GM19328 (cell line): Measurements from ENCODE around the gene SNRPD2.

Experiments
- ATAC-seq: cut with Tn5 transposase; IDR thresholded peaks from one replicate; pipeline ENCODE4 v1.9.1; 2021; ENCODE audit warnings: mild to moderate bottlenecking, moderate library complexity; ENCODE audit not compliant: unreplicated experiment

SNRPD2 gene

DNA sequence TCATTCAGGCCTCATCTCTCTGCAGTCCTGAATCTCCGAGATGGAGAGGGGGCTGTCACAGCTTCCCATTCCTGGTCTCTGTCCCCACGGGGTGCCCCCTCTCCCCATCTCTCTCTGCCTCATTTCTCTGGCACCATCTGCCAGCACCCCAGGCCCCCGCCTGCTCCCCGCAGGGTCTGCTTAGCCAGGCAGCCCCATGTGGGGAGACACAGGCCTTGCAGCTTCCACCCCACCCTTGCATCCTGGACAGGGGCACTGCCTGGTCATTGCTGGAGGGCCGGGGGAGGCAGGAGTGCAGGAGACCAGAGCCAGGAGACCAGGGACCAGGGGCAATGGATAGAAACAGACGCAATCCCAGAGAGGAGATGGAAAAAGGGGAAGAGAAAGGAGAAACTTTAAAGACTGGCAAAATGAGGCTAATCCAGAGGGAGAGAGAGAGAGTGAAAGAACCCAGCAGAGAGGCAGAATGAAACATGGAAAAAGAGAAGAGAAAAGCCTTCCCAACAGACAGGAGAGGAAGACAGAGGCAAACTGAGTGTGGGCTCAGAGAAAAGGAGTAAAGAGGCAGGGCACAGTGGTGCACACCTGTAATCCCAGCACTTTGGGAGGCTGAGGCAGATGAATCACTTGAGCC is 32.5 kb downstream of the SNRPD2 start:
- no peak for ATAC-seq

DNA sequence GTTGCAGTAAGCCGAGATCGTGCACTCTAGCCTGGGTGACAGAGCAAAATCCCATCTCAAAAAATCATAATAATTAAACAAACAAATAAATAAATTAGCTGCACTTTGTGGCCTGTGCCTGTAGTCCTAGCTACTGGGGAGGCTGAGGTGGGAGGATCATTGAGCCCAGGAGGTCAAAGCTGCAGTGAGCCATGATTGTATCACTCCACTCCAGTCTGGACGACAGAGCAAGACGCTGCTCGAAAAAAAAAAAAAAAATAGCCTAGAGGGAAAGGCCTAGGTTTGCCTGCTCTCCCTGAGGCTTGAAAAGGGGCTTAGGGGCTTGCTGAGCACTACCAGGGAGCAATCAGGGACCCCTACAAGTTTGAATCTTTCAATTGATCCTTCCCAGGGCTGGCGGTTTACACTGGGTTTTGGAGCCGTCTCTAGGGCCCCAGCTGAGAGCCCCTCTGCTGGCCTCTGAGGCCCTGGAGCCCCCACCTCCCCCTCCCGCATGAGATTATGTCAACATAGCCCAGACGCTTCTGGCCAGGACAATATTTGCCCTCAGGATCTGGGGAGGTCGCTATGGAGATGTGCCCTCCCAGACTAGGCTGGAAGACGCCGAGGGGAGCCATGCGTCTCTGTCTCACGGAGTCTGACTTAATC is 34.1 kb downstream of the SNRPD2 start:
- ATAC-seq = no peak

DNA sequence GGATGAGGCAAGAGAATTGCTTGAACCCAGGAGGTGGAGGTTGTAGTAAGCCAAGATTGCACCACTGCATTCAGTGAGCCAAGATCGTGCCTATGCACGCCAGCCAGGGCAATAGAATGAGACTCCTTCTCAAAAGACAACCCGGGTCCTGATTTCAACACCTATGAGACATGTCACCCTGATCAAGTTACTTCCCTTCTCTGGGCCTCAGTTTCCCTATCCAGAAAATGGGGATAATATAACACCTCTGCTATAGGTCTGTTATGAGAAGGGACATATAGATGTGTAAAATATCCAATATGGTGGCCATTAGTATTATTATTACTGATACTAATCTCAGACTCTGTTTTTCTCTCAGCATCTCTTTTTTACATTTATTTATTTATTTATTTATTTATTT is 36.7 kb downstream of the SNRPD2 start:
- ATAC-seq = no peak

DNA sequence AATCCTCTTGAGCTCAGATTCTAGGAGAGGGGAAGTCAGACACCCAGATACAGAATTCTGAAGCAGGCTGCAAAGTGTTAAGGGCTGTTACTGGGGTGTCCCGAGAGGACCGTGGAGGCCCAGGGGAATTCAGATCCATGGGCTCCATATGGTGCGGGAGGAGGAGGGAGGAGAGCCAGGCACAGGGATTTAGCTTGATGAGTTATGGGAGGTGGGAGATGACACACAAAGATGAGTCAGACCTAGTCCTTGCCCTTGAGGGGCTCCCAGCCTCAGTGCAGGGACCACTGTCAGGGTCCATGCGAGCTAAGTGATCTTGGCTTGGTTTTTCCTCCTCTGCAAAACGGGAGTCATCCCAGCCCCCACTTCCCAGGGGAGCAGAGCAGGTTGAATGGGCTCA is 38.1 kb downstream of the SNRPD2 start:
- no peak for ATAC-seq

DNA sequence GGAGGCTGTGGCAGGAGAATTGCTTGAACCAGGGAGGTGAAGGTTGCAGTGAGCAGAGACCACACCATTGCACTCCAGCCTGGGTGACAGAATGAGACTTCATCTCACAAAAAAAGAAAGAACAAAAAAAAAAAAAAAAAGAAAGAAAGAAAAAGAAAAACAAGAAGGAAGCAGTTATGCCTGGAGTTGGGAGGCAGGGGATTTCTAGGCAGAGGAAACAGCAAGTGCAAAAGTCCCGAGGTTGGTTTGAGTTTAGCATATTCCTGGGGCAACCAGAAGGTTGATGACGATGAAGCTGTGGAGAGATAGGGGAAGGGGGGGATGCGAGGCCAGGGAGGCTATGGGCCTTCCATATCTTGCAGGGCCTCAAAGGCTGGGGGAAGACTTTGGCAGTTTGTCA is 41.0 kb downstream of the SNRPD2 start:
- no peak for ATAC-seq

DNA sequence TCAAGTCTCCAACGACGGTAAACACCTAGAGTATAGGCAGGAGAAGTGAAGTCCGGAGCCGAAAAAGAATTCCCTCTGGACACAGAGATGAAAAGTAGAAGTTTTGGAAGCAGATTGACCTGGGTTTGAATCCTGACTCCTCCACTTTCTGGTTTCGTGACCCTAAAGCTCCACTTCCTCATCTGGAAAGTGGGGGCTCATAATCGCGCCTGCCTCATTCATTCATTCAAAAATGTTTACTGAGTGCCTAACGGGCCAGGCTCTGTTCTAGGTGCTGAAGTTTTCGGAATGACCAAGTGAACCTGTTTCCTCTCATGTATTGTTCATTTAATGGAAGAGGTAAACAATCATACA is 45.4 kb downstream of the SNRPD2 start:
- no peak for ATAC-seq

DNA sequence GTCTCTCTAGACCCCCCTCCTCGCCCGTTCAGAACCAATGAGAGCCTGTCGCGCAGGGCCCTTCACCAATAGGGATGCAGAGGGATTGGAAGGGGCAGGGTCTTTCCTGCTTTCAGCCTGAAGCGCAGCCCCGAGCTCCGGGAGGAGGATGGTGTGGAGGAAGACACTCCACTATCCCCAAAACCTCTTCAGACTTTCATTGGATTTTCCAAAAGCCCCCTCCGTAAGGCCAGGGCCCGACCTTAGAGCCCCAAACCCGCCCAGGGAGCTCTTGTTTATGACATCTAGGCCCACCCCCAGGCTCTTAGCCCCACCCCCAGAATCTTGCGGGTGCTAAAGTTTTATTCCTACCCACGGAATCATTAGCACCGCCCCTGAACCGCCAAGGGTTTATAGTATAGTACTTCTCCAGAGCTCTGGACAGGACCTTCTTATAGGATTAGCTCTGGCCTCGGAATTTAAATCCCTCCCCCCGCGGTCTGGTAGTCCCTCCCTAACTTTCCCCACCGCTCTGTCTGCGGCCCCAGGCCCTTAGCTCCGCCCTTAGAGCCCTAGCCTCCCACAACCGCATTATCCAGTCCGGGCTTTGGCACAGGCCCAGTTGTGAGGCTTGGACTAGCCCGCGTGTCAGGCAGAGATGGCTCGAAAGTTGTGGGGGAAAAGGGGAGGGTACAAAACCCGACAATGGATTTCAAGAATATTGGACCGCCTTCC is 46.0 kb downstream of the SNRPD2 start:
- no peak for ATAC-seq

DNA sequence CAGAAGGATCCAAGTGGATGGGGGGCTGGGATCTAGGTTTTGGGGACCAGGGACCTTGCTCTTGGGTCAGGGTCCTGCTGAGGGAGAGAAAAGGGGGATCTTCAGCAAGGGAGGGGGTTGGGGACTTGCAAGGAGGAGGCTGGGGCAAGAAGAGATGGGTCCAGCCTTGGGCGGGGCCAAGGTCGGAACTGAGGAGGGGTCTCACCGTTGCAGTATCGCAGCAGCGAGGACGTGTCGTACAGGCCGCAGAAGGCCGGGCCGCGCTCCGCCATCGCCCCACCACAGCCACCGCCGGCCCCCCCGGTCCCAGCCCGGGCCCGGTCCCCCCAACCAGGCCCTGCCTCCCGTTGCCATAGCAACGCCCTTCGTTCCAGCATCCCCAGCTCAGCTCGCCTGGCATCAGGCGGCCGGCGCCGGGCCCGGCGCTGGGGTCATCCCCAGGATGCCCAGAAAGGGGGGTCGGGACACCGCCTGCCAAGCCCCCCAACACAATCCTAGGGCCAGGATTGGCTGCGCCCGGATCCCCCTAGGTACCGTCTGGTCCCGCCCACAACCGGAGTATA is 46.6 kb downstream of the SNRPD2 start:
- ATAC-seq = no peak

DNA sequence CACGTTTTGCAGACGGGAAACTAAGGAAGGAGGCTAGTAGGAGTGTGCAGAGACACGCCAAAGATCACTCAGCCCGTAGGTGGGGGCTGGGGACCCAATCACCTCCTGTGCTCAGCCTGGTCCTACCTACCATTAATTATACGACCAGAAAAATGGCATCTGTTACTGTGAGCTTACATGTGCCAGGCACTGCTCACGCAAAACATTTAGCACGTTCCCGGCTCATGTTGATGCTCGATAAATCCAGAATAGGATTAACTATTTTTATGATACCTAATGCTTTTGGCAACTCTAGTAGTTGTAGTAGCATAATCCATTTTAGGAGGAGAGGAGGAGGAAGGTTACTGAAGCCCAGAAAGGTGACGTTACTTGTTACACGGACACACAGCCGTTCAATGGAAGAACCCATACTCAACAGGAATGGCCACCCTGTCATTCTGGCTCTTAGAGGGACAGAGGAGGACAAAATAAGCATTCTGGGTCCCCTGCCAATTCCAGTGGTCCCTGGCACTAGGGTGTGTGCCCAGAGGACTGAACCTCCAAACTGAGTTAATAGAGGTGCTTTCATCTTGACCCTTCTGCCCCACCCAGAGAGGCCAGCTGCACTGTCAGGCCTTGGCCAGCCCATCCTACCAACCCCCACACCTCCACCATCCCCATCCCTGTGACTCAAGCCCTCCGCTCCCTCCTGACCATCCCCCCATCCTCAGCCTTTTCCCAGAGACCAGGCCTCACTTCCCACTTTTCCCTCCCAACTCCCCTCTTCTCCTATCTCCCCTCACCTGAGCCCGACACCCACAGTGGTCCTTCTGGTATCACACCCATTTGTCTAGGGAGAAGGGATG is 47.6 kb downstream of the SNRPD2 start:
- no peak for ATAC-seq

DNA sequence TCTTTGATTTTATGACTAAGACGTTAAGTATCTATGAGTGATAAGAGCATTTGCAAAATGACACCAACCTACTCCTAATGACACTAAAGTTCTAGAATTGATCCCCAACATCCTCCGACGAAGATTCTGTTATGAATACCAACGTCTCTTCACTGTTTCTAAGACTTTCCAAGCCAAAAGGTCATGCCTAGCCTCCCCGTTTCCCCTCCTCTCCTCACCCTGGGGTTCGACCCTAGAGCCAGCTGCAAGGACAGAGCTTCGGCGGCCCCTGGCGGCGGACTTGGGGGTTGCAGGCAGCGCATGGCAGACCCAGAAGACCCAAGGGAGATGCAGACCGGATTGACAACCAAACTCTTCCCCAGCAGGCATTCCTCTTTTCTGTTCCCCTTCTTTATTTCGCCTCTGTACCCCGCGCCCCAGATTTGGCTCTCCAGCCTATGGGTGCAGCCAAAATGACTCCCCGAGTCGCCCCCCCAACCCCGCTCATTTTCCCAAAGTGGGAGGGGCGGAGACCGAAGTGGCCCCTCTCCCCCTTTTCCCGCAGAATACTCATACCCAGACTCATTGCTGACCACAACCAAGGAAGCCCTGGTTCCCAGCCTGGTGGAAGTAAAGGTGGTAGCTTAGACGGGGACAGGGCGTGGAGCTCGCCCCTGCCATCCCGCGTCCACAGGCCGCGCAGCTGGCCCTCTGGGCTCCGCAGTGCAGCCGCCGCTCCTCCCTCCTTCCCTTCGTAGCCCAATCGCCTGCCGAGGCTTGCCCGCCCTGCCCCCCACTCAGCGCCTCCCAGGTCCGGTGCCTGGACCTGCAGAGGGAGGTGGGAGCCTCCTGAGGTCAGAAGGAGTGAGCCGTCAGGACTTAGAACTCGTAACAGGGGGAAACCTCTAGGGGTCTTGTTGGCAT is 48.5 kb downstream of the SNRPD2 start:
- no peak for ATAC-seq

DNA sequence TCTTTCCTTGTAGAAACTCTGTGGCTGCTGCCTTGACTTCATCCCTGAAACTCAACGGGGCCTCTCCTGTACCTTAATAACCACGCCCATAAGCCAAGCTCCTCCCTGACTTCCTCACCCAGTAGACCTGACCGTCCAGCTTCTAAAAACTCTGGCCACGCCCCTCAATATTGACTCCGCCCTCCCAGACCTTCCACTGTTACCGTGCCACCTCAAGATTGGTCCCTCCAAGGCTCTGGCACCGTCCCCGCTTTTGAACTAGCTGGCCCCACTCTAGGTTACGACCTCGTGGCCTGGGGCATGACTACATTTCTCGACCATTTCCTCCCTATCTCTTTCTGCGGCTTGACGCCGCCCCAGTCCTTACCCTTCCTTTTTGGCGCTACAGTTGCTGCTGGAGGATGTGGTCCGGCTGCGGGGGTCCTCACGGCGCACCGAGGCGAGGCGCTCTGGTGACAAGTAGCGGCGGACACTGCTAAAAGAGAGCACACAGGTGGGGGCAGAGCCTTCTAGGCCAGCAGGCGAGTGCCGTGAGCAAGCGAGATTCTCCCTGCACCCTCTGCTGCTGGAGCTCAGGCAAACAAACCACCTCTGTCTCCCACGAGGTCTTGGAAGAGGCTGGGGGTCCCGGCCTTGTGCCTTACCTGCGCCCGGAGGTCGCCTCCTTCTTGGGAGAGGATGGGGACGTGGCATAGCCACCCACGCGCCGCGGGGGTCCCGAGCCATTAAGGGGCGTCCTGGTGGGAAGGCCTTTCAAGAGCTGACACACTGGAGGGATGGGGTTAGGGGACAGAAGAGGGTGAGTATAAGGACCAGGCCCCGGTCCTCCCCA is 50.3 kb downstream of the SNRPD2 start:
- ATAC-seq = no peak

DNA sequence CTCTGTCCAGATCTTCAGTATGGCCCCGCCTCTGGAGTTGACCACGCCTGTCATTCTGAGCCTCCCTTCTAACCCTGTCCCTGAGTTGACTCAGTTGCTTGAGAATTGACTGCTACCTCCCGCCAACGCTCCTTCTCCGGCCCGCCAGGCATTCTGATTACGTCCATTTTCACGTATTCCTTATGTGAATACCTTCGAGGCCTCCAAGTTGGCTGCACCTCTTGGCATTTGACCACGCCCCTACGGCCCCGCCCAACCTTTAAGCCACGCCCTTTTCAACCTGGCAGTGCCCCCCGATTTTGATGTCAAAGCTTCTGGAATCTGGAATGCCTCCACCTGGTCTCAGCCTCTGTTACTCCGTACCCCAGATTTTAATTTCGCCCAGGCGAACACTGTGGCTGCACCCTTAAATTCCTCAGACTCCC is 50.9 kb downstream of the SNRPD2 start:
- no peak for ATAC-seq

DNA sequence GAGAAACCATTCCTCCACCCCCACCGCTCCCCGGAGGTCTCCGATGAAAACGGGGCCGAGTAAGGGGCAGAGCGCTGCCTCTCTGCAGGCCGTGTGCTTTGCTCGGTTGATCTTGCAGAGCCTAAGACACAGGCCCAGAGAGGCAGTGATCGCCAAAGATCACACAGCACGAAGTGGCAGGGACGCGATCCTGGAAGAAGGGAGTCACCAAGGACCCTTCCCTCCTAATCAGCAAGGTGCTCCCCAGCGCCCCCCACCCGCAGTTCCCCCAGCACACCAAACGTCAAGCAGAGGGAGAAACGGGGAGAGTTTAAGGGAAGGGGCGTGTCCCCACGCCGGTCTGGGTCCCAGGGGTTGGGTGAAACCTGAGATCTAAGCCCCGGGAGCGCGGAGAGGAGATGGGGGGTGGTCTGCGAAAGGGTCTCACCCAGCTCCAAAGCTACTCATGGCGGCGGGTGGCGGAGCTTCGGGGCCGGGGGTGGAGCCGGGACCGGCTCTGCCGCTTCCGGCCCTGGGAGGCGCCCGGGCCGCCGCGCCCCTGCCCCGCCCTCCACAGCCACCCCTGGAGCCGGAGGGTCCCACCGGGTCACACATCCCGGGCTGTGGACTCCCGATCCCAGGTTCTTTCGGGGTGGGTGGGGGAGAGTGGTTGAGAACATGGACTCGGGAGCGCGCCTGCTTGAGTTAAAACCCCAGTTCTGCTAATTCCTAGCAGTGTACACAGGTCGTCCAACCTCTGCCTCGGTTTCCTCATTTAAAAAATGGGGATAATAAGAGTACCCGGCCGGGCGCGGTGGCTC is 52.6 kb downstream of the SNRPD2 start, which contains the start of gene EML2:
Gene EML2, minus strand, starts transcription at position 468 of the 800 bp plus-strand sequence. Its CDS starts 21 bp downstream, at position 447.
- ATAC-seq = no peak

DNA sequence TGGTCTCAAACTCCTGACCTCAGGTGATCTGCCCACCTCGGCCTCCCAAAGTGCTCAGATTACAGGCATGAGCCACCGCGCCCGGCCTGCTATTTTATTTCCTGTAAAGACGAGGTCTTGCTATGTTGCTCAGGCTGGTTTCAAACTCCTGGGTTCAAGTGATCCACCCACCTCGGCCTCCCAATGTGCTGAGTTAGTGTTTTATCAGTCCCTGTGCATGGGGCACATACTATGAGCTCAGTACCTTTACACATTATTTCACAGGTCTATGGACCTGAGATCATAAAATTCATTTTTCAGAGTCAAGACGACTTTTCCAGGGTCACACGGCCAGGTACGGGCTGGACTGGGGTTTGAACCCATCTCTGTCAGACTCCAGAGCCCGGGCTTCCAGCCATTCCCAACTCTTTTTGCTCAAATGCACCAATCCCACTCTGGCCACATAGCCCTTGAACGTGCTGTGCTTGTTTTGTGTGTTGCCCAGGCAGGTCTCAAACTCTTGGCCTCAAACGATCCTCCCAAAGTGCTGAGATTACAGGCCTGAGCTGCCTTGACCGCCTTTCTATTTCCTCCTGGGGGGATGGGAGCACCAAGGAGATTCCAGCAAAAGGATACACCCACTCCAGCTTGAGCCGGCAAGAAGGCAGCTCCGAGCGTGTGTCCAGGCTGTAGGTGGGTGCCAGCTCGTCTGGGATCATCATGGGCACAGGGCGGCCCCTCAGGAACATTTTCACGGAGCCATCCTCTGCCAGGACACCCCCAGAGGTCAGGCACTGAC is 53.7 kb downstream of the SNRPD2 start:
- ATAC-seq = no peak
